MG63 (cell line): ENCODE measurements around the gene FAM229B. TPM values are rescaled to one million over a fixed set of nuclear protein-coding genes. Genes with fewer than 3 reads are reported as not detected.

Experiments
- DNase-seq: peaks from one replicate; pipeline ENCODE4 v3.0.0-alpha.2; 2020
- H3K27me3 ChIP-seq: fragments of 250-450 bp; sonication (Bioruptor Pico); 2 replicates; pipeline ENCODE4 v1.5.1; 2020; ENCODE audit warnings: mild to moderate bottlenecking, moderate library complexity
- H3K36me3 ChIP-seq: fragments of 250-450 bp; sonication (Bioruptor Pico); 2 replicates; pipeline ENCODE4 v1.5.1; 2020; ENCODE audit warnings: mild to moderate bottlenecking, moderate library complexity
- H3K4me3 ChIP-seq: fragments of 250-450 bp; sonication (Bioruptor Pico); 2 replicates; pipeline ENCODE4 v1.5.1; 2020; ENCODE audit warnings: mild to moderate bottlenecking, moderate library complexity
- H3K9me3 ChIP-seq: fragments of 250-450 bp; sonication (Bioruptor Pico); 2 replicates; pipeline ENCODE4 v1.5.1; 2020; ENCODE audit warnings: mild to moderate bottlenecking, moderate library complexity
- total RNA-seq: library from RNA; depleted of rRNA; stranded (reverse); fragments of >200 nt; shearing (Covaris generic); gene quantifications from 2 replicates; pipeline ENCODE4 v1.2.3, GENCODE V29; 2014; ENCODE audit warnings: low replicate concordance

FAM229B gene
- total RNA-seq, 1 experiment from 2014 or later = 13.6 TPM

- no peak for DNase-seq
- no peaks in the 10 kb centered on the region for H3K9me3 ChIP-seq
- H3K36me3 ChIP-seq = peaks cover 26% of the 10 kb centered on the region
- H3K27me3 ChIP-seq = no peaks in the 10 kb centered on the region
- no peak overlapping the region for H3K4me3 ChIP-seq
Observed at GRCh38 chr6:112113918-112114317, 26.5 kb downstream of the FAM229B start.

GRCh38 chr6:112114577-112115223 lies 27.3 kb downstream of the FAM229B start:
- Histone ChIP-seq H3K4me3 (no peak overlapping the region), H3K9me3 (no peaks in the 10 kb centered on the region), H3K27me3 (no peaks in the 10 kb centered on the region), H3K36me3 (peaks cover 29% of the 10 kb centered on the region)
- DNase-seq = no peak

- peaks cover 37% of the 10 kb centered on the region for H3K36me3 ChIP-seq
Observed at GRCh38 chr6:112116221-112116620, 28.8 kb downstream of the FAM229B start.

GRCh38 chr6:112117554-112117953 lies 30.2 kb downstream of the FAM229B start:
- DNase-seq = no peak
- no peaks in the 10 kb centered on the region for H3K27me3 ChIP-seq
- H3K36me3 ChIP-seq = peaks cover 44% of the 10 kb centered on the region
- H3K9me3 ChIP-seq = no peaks in the 10 kb centered on the region
- no peak overlapping the region for H3K4me3 ChIP-seq

More at GRCh38 chr6:112116221-112116620, 28.8 kb downstream of the FAM229B start:
- no peak for DNase-seq
- Histone ChIP-seq H3K9me3 (no peaks in the 10 kb centered on the region), H3K27me3 (no peaks in the 10 kb centered on the region), H3K4me3 (no peak overlapping the region)

DNA sequence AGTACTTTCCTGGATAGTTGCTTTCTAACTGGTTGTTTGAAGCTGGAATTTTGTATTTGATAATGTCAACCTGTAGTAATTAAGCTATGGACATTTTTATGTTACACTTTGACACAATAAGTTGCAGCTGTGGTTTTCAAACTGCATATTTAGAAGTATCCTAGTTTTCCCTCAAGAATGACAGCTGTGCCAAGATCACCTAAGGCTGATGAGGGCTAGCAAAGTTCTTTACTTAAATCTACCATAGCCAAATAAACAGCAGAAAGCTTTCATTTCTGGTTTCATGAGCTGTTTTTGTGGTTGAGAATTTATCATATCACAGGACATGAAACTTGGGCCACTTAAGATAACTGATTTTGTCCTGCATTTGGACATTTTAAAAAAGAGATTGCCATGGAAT lies 30.6 kb downstream of the FAM229B start:
- Histone ChIP-seq H3K36me3 (peaks cover 44% of the 10 kb centered on the region), H3K27me3 (no peaks in the 10 kb centered on the region), H3K4me3 (no peak overlapping the region), H3K9me3 (no peaks in the 10 kb centered on the region)
- no peak for DNase-seq

DNA sequence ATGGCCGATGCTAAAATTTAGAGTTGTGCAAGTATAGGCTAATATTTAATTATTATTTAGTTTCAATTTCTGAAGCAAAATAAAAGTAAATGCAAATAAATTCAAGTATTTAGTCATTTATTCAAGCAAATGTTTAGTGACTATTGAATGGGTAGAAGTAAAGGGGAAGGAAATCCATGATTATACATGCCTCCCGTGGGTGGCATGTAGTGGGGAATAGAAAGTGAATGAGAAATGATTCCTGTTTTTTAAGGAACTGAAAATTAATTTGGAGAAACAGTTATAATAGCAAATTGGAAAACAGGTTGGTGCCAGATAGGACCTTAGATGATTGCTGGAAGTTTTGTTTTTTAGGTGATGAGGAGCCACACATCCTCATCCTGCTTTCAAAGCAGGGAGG lies 35.4 kb downstream of the FAM229B start:
- no peak for DNase-seq
- peaks cover 28% of the 10 kb centered on the region for H3K36me3 ChIP-seq

DNA sequence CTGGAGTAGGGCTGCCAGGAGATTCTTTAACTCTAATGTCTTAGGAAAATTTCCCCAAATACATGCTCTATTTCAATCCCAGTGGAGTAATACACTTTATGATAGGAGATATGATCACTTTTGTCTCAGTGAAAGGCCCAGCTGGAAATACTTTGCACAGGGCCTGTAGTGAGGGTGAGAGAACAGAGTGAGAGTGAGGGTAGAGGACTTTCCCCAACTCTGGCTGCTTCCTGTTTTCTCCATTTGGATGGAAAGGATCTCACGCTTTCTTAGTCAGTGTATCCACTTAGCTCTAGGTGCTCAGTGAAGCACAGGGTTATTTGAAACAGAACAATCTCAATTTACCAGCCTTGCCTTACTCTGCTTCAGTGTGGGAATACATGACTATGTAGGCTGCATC lies 36.6 kb downstream of the FAM229B start:
- Histone ChIP-seq H3K27me3 (no peaks in the 10 kb centered on the region), H3K9me3 (no peaks in the 10 kb centered on the region), H3K36me3 (peaks cover 22% of the 10 kb centered on the region), H3K4me3 (no peak overlapping the region)
- no peak for DNase-seq

More for the DNA sequence above, 35.4 kb downstream of the FAM229B start:
- Histone ChIP-seq H3K9me3 (no peaks in the 10 kb centered on the region), H3K27me3 (no peaks in the 10 kb centered on the region), H3K4me3 (no peak overlapping the region)

- DNase-seq = no peak
- peaks cover 10% of the 10 kb centered on the region for H3K36me3 ChIP-seq
- H3K27me3 ChIP-seq = no peaks in the 10 kb centered on the region
- H3K4me3 ChIP-seq = no peak overlapping the region
- H3K9me3 ChIP-seq = no peaks in the 10 kb centered on the region
Observed at GRCh38 chr6:112128208-112128607, 40.8 kb downstream of the FAM229B start.

DNA sequence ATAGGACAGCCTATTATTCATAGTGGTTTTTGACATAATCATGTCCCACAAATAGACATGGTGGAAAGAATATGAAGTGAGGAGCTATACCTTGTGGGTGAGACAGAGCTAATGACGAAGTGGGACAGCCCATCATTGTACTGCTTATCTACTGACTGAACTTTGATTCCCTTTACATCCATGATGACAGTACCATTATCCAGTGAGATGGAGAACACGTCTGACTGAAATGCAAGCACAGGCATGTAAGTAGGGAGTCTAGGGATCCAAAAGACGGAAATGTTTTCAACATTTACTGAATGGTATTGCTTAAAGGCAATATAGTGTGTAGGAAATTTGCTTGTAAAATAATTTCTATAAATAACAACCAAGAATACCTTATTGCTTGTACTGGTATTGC lies 43.5 kb downstream of the FAM229B start:
- Histone ChIP-seq H3K9me3 (no peaks in the 10 kb centered on the region), H3K36me3 (peaks cover 10% of the 10 kb centered on the region), H3K27me3 (no peaks in the 10 kb centered on the region), H3K4me3 (no peak overlapping the region)
- DNase-seq = no peak

DNA sequence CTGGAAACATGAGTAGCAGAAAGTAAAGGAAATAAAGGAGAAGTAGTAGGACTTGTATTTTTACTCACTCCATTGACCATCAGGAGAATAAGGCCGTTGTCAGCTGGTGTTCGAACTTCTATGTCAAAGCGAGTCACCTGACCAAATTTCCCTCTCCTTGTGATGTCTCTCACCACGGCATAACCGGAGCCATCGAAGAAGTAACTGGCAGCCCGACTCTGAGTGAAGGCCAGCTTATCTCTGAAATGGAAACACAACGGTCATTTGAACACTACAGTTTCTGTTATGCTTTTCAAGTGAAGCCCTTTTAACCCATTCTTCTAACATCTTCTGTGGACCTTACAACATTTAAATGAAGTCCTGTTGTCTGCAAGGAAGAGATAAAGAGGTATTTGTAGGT lies 51.7 kb downstream of the FAM229B start:
- H3K36me3 ChIP-seq = peaks cover 29% of the 10 kb centered on the region
- no peaks in the 10 kb centered on the region for H3K9me3 ChIP-seq
- H3K27me3 ChIP-seq = no peaks in the 10 kb centered on the region
- H3K4me3 ChIP-seq = no peak overlapping the region
- DNase-seq = no peak

DNA sequence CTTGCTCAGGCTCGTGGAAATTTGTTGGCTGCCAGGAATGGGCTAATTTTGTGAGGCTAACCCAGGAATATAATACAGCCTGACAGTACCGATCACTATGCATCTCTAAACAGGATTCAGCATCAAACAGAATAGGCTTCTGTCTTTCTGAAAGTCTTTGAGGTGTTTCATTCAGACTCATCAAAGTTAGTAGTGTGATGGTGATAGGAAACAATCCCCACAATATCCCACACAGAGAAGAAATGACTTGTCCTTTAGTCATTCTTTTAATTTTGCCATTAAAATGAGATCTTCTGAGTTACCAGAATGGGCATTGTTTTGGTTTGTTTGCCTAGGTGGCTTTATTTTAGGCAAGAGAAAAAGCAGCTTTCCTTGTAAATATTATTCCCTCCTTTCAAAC lies 54.3 kb downstream of the FAM229B start:
- Histone ChIP-seq H3K9me3 (no peaks in the 10 kb centered on the region), H3K27me3 (no peaks in the 10 kb centered on the region), H3K36me3 (peaks cover 34% of the 10 kb centered on the region), H3K4me3 (no peak overlapping the region)
- no peak for DNase-seq

DNA sequence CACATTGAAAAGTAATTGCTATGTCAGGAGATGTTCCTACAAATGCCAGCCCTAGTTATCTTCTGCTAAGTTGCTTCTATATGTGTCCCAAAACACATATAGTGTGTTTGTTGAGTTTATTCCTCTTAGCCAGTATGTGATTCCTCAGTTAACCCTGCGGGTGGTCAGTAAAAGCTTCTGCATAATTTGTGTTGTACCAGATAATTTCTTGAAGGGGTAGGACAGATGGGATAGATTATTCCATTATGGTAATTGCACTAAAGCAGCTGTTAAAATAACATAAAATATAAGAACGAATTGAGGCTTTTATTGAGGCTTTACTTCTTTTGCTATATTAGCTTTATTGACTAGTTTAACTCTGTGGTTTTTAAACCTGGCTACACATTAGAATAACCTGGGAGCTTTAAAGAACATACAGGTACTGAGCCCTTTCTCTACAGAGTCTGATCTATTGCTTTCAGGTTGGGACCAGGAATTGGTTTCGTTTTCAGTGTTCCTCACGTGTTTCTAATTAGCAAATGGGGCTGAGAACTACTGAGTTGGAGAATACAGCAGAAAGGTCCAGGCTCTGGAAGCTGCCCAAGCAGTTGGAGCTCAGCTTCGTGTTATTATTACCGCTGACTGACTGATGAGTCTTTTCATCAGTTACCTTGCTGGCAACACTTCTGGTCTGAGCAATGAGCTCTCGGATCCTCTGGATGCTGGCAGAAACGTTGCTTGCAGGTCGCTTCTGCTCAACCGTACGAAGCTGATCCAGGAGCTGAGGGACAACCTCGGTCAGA lies 56.9 kb downstream of the FAM229B start:
- H3K4me3 ChIP-seq = no peak overlapping the region
- DNase-seq = no peak
- H3K9me3 ChIP-seq = no peaks in the 10 kb centered on the region
- peaks cover 35% of the 10 kb centered on the region for H3K36me3 ChIP-seq
- no peaks in the 10 kb centered on the region for H3K27me3 ChIP-seq

GRCh38 chr6:112145080-112145573 lies 57.7 kb downstream of the FAM229B start:
- DNase-seq = no peak
- Histone ChIP-seq H3K36me3 (peaks cover 34% of the 10 kb centered on the region), H3K27me3 (no peaks in the 10 kb centered on the region), H3K4me3 (no peak overlapping the region), H3K9me3 (no peaks in the 10 kb centered on the region)

- no peak overlapping the region for H3K4me3 ChIP-seq
- H3K27me3 ChIP-seq = no peaks in the 10 kb centered on the region
- no peak for DNase-seq
- H3K9me3 ChIP-seq = no peaks in the 10 kb centered on the region
- peaks cover 17% of the 10 kb centered on the region for H3K36me3 ChIP-seq
Observed at GRCh38 chr6:112148103-112148502, 60.7 kb downstream of the FAM229B start.

- peaks cover 11% of the 10 kb centered on the region for H3K36me3 ChIP-seq
- DNase-seq = no peak
Observed at GRCh38 chr6:112149236-112149635, 61.8 kb downstream of the FAM229B start.

GRCh38 chr6:112149719-112150263 lies 62.4 kb downstream of the FAM229B start:
- no peak overlapping the region for H3K4me3 ChIP-seq
- DNase-seq = no peak
- H3K36me3 ChIP-seq = peaks cover 12% of the 10 kb centered on the region; the same call in 1 of the 2 replicates
- no peaks in the 10 kb centered on the region for H3K27me3 ChIP-seq
- no peaks in the 10 kb centered on the region for H3K9me3 ChIP-seq

More at GRCh38 chr6:112149236-112149635, 61.8 kb downstream of the FAM229B start:
- Histone ChIP-seq H3K9me3 (no peaks in the 10 kb centered on the region), H3K4me3 (no peak overlapping the region), H3K27me3 (no peaks in the 10 kb centered on the region)

DNA sequence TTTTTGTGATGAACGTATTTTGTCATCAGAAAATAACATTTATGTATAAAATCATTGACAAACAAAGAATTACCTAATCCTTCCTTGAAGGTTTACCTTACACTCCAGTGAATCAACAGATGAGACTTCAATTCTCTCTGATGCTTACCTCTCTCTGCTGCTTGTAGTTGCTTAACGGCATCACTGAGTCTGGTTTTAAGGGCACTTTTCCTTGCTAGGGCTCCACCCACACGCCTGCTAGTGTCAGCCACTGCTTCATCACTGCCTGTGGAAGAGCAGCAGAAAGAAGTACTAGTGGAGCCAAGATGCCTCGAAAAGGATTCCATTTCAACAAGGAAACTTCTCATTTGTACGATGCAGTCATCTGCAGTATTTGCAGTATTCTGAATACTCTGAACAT lies 63.0 kb downstream of the FAM229B start:
- no peaks in the 10 kb centered on the region for H3K27me3 ChIP-seq
- H3K9me3 ChIP-seq = no peaks in the 10 kb centered on the region
- H3K36me3 ChIP-seq = peaks cover 13% of the 10 kb centered on the region; the same call in 1 of the 2 replicates
- H3K4me3 ChIP-seq = no peak overlapping the region
- DNase-seq = no peak
